Naive thymus-derived CD4-positive, alpha-beta T cell (primary cell): ENCODE data around the gene FGD2. TPM values are rescaled to one million over a fixed set of nuclear protein-coding genes. Genes with fewer than 3 reads are reported as not detected.

ENCODE experiments used
- ATAC-seq: fragments of 150-1000 bp; cut with Tn5 transposase; 2 replicates; pipeline ENCODE4 v1.10.0; 2021; ENCODE audit warnings: mild to moderate bottlenecking, moderate library complexity
- CTCF ChIA-PET: fragments of 350-600 bp; sonication (Branson Sonifier 250); formaldehyde crosslinking; loops from one replicate; lab custom pipeline; 2021; ENCODE audit warnings: antibody characterized with exemption; lab: Charles Lee
- POLR2A ChIA-PET: fragments of 350-600 bp; sonication (Branson Sonifier 250); formaldehyde crosslinking; loops from one replicate; lab custom pipeline; 2021; ENCODE audit warnings: antibody characterized with exemption, inconsistent platforms; lab: Charles Lee
- DNase-seq, 9 donors: peaks; one replicate each; pipeline versions ENCODE4 v3.0.0 to v3.0.0-alpha.2; 2020 to 2022; ENCODE audit warnings: mixed read lengths in 1 of 9
- H3K27ac ChIP-seq: one replicate; pipeline ENCODE4 v1.7.0; 2013; ENCODE audit warnings: mild to moderate bottlenecking, low read depth, low read length, moderate library complexity
- H3K27me3 ChIP-seq, 2 donors: one replicate each; pipeline ENCODE4 v1.7.0; 2013; ENCODE audit warnings: low read length in 2 of 2, mild to moderate bottlenecking in 2 of 2, moderate library complexity in 2 of 2; ENCODE audit not compliant: control insufficient read depth in 2 of 2, insufficient read depth in 2 of 2
- H3K36me3 ChIP-seq, 3 experiments: 1 replicate in 2 of 3; 2 replicates in 1 of 3; pipeline ENCODE4 v1.7.0; 2013; ENCODE audit warnings: low read length in 3 of 3, mild to moderate bottlenecking in 3 of 3, moderate library complexity in 1 of 3; ENCODE audit not compliant: insufficient read depth in 3 of 3, control insufficient read depth in 2 of 3
- H3K4me1 ChIP-seq, 2 donors: one replicate each; pipeline ENCODE4 v1.7.0; 2013; ENCODE audit warnings: low read length in 2 of 2, mild to moderate bottlenecking in 2 of 2, moderate library complexity in 1 of 2; ENCODE audit not compliant: control insufficient read depth in 2 of 2, insufficient read depth in 2 of 2
- H3K4me3 ChIP-seq: 2 replicates; pipeline ENCODE4 v1.7.0; 2013; ENCODE audit warnings: mild to moderate bottlenecking, low read length
- H3K9me3 ChIP-seq, 3 experiments: 1 replicate in 2 of 3; 2 replicates in 1 of 3; pipeline ENCODE4 v1.7.0; 2013; ENCODE audit warnings: low read length in 3 of 3; ENCODE audit not compliant: control insufficient read depth in 2 of 3
- H3K27ac Mint-ChIP-seq, 9 donors: one replicate each; pipeline ENCODE4 v1.8.0; 2020 to 2022; ENCODE audit warnings: mixed read lengths in 9 of 9, mild to moderate bottlenecking in 8 of 9, moderate library complexity in 5 of 9, inconsistent platforms in 2 of 9
- H3K27me3 Mint-ChIP-seq, 5 donors: one replicate each; pipeline ENCODE4 v1.8.0; 2021 to 2022; ENCODE audit warnings: mixed read lengths in 5 of 5, mild to moderate bottlenecking in 1 of 5
- H3K36me3 Mint-ChIP-seq, 5 donors: one replicate each; pipeline ENCODE4 v1.8.0; 2020 to 2022; ENCODE audit warnings: mixed read lengths in 5 of 5, mild to moderate bottlenecking in 3 of 5, inconsistent platforms in 1 of 5
- H3K4me1 Mint-ChIP-seq, 7 donors: one replicate each; pipeline ENCODE4 v1.8.0; 2020 to 2022; ENCODE audit warnings: mixed read lengths in 7 of 7, mild to moderate bottlenecking in 3 of 7, inconsistent platforms in 1 of 7
- H3K4me3 Mint-ChIP-seq, 10 donors: one replicate each; pipeline ENCODE4 v1.8.0; 2020 to 2022; ENCODE audit warnings: mild to moderate bottlenecking in 10 of 10, mixed read lengths in 10 of 10, moderate library complexity in 6 of 10, inconsistent platforms in 2 of 10
- H3K9me3 Mint-ChIP-seq, 11 donors: one replicate each; pipeline ENCODE4 v1.8.0; 2020 to 2022; ENCODE audit warnings: mixed read lengths in 11 of 11, mild to moderate bottlenecking in 4 of 11, inconsistent platforms in 1 of 11, moderate library complexity in 1 of 11
- intact Hi-C, 2 donors: fragments of 100-400 bp; cut with micrococcal nuclease; formaldehyde crosslinking; loops; one replicate each; pipeline ENCODE4 v1.15.1; 2023
- polyA plus RNA-seq, 2 donors: library from polyadenylated mRNA; unstranded; fragments of 300-500 nt; fragmentation: Illumina TruSeq; gene quantifications; one replicate each; pipeline ENCODE4 v1.2.3, GENCODE V29; 2021
- total RNA-seq, 6 experiments: library from RNA in 5 of 6; stranded (reverse) in 5 of 6; gene quantifications; 1 replicate in 5 of 6; 2 replicates in 1 of 6; pipeline ENCODE4 v1.2.3 and lab custom pipeline; 2021 to 2026

FGD2 gene
- total and polyA plus RNA-seq, 7 experiments from 2014 or later, result 0.25 to 71.9 (median 1.6) TPM

DNA sequence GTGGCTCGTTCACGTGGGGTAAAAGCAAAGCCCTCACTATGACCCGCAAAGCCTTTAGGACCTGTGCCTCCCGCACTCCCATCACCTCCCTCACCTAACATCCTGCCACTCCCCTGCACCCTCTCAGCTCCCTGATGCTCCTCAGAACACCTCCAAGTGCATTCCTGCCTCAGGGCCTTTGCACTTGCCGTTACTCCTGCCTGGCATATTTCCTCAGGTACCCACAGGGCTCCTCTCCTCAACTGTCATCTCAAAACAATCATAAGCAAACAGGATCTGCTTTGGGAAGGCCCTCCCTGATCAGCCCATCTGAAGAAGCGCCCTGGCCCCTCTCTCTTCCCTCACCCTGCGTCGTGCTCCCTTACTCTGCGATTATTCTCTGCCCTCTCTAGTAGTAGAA is 49.1 kb downstream of the FGD2 start:
- H3K27me3 ChIP-seq, result no peaks in the 10 kb centered on the region
- Mint-ChIP-seq H3K9me3 (peaks cover 0 to 1% (median 0%) of the 10 kb centered on the region in 11 donors), H3K36me3 (peaks cover 0 to 6% (median 0%) of the 10 kb centered on the region in 5 donors), H3K4me1 (peaks cover 23 to 43% (median 26%) of the 10 kb centered on the region in 7 donors), H3K27me3 (no peaks in the 10 kb centered on the region), H3K4me3 (no peak overlapping the region), H3K27ac (peak overlapping the region in 5 of 9 donors; percentile 1 to 88 (median 53))
- H3K36me3 ChIP-seq, result no peaks in the 10 kb centered on the region
- H3K4me1 ChIP-seq, result peaks cover 22 to 24% of the 10 kb centered on the region in 2 donors
- DNase-seq (no peak), ATAC-seq (no peak)
- no peak overlapping the region for H3K4me3 ChIP-seq
- ChIA-PET POLR2A (no interaction called here), CTCF (interaction anchor here (1.5 to 5.2 kb wide), 2 partner anchors 35 to 156 kb away, joined by 4 to 96 read pairs; no protein-coding TSS in a partner anchor)
- intact Hi-C loops, result no loop called here
- H3K27ac ChIP-seq, result no peak overlapping the region
- no peaks in the 10 kb centered on the region for H3K9me3 ChIP-seq

DNA sequence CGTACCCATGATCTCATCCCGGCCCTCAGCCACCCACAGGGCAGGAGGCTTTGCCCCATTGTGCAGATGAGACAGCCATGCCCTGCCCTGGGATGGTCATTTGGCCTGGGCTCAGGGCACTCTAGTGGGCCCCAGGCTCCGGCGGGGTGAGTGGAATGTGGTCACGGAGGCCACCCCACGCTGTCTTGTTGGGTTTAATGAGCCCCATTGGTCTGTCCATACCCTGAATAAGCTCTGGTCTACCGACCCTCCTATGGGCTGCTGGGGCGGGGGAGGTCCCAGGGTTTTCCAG is 50.6 kb downstream of the FGD2 start:
- H3K27ac Mint-ChIP-seq, result no peak overlapping the region
- H3K9me3 Mint-ChIP-seq, result peaks cover 0 to 1% (median 0%) of the 10 kb centered on the region in 11 donors
- no peak overlapping the region for H3K4me3 ChIP-seq
- no peaks in the 10 kb centered on the region for H3K27me3 ChIP-seq
- ChIA-PET POLR2A (interaction anchor here (0.7 to 1.4 kb wide), 2 partner anchors 26 to 103 kb away, joined by 3 read pairs; no protein-coding TSS in a partner anchor), CTCF (interaction anchor here (0.7 to 2.3 kb wide), 3 partner anchors 34 to 117 kb away, joined by 3 to 9 read pairs (median 3); no protein-coding TSS in a partner anchor)
- no peaks in the 10 kb centered on the region for H3K36me3 ChIP-seq
- peaks cover 10 to 33% (median 11%) of the 10 kb centered on the region in 7 donors for H3K4me1 Mint-ChIP-seq
- H3K27ac ChIP-seq, result no peak overlapping the region
- H3K4me3 Mint-ChIP-seq, result no peak overlapping the region
- H3K36me3 Mint-ChIP-seq, result peaks cover 0 to 6% (median 0%) of the 10 kb centered on the region in 5 donors
- peaks cover 8 to 9% of the 10 kb centered on the region in 2 donors for H3K4me1 ChIP-seq
- no peaks in the 10 kb centered on the region for H3K9me3 ChIP-seq
- ATAC-seq (no peak), DNase-seq (no peak)
- H3K27me3 Mint-ChIP-seq, result no peaks in the 10 kb centered on the region
- intact Hi-C loops, result loop anchor here in 1 of 2 donors (2.0 kb wide), 1 partner anchor 79 kb away; no protein-coding TSS in a partner anchor

- Mint-ChIP-seq H3K27ac (peak overlapping the region in 2 of 9 donors; percentile 46 to 81), H3K36me3 (peaks cover 0 to 4% (median 0%) of the 10 kb centered on the region in 5 donors), H3K9me3 (peaks cover 0 to 1% (median 0%) of the 10 kb centered on the region in 11 donors), H3K4me1 (peaks cover 4 to 28% (median 6%) of the 10 kb centered on the region in 7 donors), H3K27me3 (no peaks in the 10 kb centered on the region), H3K4me3 (peak overlapping the region in 1 of 10 donors; percentile 19)
- Histone ChIP-seq H3K27me3 (no peaks in the 10 kb centered on the region), H3K27ac (no peak overlapping the region), H3K4me1 (peaks cover 2 to 4% of the 10 kb centered on the region in 2 donors), H3K9me3 (no peaks in the 10 kb centered on the region), H3K36me3 (no peaks in the 10 kb centered on the region), H3K4me3 (no peak overlapping the region)
- DNase-seq (no peak), ATAC-seq (no peak)
- ChIA-PET POLR2A (interaction anchor here (1.2 to 1.4 kb wide), 2 partner anchors 27 to 115 kb away, joined by 3 to 7 read pairs; no protein-coding TSS in a partner anchor), CTCF (interaction anchor here (0.9 to 2.3 kb wide), 3 partner anchors 35 to 116 kb away, joined by 3 to 9 read pairs (median 3); no protein-coding TSS in a partner anchor)
- intact Hi-C loops, result loop anchor here in 1 of 2 donors (2.0 kb wide), 1 partner anchor 78 kb away; no protein-coding TSS in a partner anchor
Observed at GRCh38 chr6:37056439-37057127, 51.1 kb downstream of the FGD2 start.

GRCh38 chr6:37057128-37057471 is 51.6 kb downstream of the FGD2 start:
- DNase-seq (no peak), ATAC-seq (no peak)
- intact Hi-C loops, result loop anchor here in 1 of 2 donors (2.0 kb wide), 1 partner anchor 78 kb away; no protein-coding TSS in a partner anchor
- CTCF ChIA-PET, result interaction anchor here (0.9 to 2.3 kb wide), 3 partner anchors 35 to 116 kb away, joined by 3 to 9 read pairs (median 3); no protein-coding TSS in a partner anchor
- H3K4me1 ChIP-seq, result no peaks in the 10 kb centered on the region
- no peak overlapping the region for H3K4me3 ChIP-seq
- peak overlapping the region in 1 of 10 donors; percentile 19 for H3K4me3 Mint-ChIP-seq
- H3K27me3 ChIP-seq, result no peaks in the 10 kb centered on the region
- no peak overlapping the region for H3K27ac ChIP-seq
- H3K36me3 ChIP-seq, result no peaks in the 10 kb centered on the region
- H3K9me3 ChIP-seq, result no peaks in the 10 kb centered on the region
- peaks cover 0 to 1% (median 0%) of the 10 kb centered on the region in 11 donors for H3K9me3 Mint-ChIP-seq
- POLR2A ChIA-PET, result interaction anchor here (1.2 kb wide), 1 partner anchor 114 kb away, joined by 7 read pairs; no protein-coding TSS in a partner anchor
- H3K27me3 Mint-ChIP-seq, result no peaks in the 10 kb centered on the region
- H3K36me3 Mint-ChIP-seq, result peaks cover 0 to 3% (median 0%) of the 10 kb centered on the region in 5 donors
- H3K27ac Mint-ChIP-seq, result peak overlapping the region in 1 of 9 donors; percentile 81
- peaks cover 0 to 23% (median under 1%) of the 10 kb centered on the region in 7 donors for H3K4me1 Mint-ChIP-seq

GRCh38 chr6:37057678-37058077 is 52.2 kb downstream of the FGD2 start:
- Mint-ChIP-seq H3K27ac (peak overlapping the region in 2 of 9 donors; percentile 12 to 72), H3K4me1 (peaks cover 0 to 24% (median 0%) of the 10 kb centered on the region in 7 donors), H3K9me3 (peaks cover 0 to 1% (median 0%) of the 10 kb centered on the region in 11 donors), H3K27me3 (no peaks in the 10 kb centered on the region), H3K36me3 (peaks cover 0 to 3% (median 0%) of the 10 kb centered on the region in 5 donors), H3K4me3 (no peak overlapping the region)
- no peak overlapping the region for H3K4me3 ChIP-seq
- POLR2A ChIA-PET, result interaction anchor here (1.2 kb wide), 1 partner anchor 114 kb away, joined by 7 read pairs; no protein-coding TSS in a partner anchor
- ATAC-seq, result no peak
- H3K27ac ChIP-seq, result no peak overlapping the region
- CTCF ChIA-PET, result interaction anchor here (0.9 to 2.5 kb wide), 3 partner anchors 35 to 115 kb away, joined by 3 to 13 read pairs (median 3); no protein-coding TSS in a partner anchor
- no peaks in the 10 kb centered on the region for H3K27me3 ChIP-seq
- H3K4me1 ChIP-seq, result no peaks in the 10 kb centered on the region
- H3K9me3 ChIP-seq, result no peaks in the 10 kb centered on the region
- intact Hi-C loops, result loop anchor here in 1 of 2 donors (2.0 kb wide), 1 partner anchor 77 kb away; no protein-coding TSS in a partner anchor
- no peak for DNase-seq
- no peaks in the 10 kb centered on the region for H3K36me3 ChIP-seq

GRCh38 chr6:37058084-37058586 is 52.7 kb downstream of the FGD2 start:
- Histone ChIP-seq H3K36me3 (no peaks in the 10 kb centered on the region), H3K9me3 (no peaks in the 10 kb centered on the region), H3K4me1 (no peaks in the 10 kb centered on the region), H3K27me3 (no peaks in the 10 kb centered on the region), H3K4me3 (no peak overlapping the region), H3K27ac (no peak overlapping the region)
- Mint-ChIP-seq H3K4me1 (peaks cover 0 to 24% (median 0%) of the 10 kb centered on the region in 7 donors), H3K4me3 (no peak overlapping the region), H3K9me3 (peaks cover 0 to 1% (median 0%) of the 10 kb centered on the region in 11 donors), H3K36me3 (peaks cover 0 to 3% (median 0%) of the 10 kb centered on the region in 5 donors), H3K27ac (peak overlapping the region in 1 of 9 donors; percentile 7), H3K27me3 (no peaks in the 10 kb centered on the region)
- ChIA-PET POLR2A (no interaction called here), CTCF (interaction anchor here (2.5 kb wide), 1 partner anchor 36 kb away, joined by 13 read pairs; no protein-coding TSS in a partner anchor)
- intact Hi-C loops, result no loop called here
- ATAC-seq (no peak), DNase-seq (no peak)
